HG03432 (cell line): ENCODE data around the gene GLRX5.
A peak's percentile ranks its signal among the peaks of the same experiment; 100 is the strongest.
"Not testable (repeated sequence)": the region's sequence is repeated elsewhere in the genome, so short reads cannot be mapped to it uniquely, and the experiment has no call there.

Experiments
- ATAC-seq: cut with Tn5 transposase; IDR thresholded peaks from one replicate; pipeline ENCODE4 v1.9.1; 2021; ENCODE audit warnings: mild to moderate bottlenecking, moderate library complexity; ENCODE audit not compliant: unreplicated experiment

GLRX5 gene

DNA sequence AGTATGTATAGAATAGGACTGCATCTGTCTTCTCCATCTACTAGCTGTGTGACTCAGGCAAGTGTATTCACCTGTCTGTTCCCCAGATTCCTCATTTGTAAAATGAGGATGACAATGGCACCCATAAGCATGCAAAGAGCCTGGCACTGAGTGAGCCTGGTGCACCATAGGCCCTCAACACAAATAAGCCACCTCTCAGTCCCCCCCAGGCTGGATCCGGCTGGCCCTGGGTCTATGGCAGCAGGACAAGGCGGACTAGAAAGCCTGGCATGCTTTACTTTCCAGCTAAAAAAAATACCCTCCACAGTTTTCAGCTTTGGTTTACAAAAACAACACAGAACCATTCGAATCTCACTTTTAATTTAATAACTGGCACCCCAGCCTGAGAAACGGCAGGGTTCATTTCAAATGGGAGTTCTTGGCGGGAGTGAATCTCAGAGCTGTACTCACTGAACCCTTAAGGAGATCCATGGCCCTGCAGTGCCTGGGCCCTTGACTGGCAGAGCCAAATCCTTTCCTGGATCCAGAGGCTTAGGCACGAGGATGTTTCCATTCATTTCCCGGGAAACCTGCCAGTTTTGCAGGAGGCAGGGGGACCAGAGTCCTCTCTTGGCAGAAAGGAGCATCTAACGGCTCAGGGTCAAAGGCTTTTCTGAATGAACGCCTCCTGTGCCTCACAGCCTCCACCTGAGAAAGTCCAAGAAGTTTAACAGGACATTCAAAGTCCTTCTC is 36.1 kb upstream of the GLRX5 start:
- no peak for ATAC-seq

DNA sequence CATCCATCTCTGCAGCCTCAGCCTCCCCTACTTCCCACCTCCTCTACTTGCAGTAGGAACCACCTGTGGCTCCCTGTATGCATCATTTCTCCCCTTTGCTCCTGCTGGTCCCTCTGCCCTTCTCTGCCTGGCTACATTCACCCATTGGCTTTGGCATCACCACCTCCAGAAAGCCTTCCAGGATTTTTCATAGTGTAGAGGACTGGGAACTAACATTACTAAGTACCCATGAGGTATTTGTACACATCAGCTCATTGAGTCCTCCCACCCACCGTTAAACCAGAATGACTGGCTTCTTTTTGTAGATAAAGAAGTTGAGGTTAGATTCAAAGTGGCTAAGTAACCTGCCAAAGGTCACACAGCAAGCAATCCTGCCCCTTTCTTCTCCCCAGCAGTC is 35.5 kb upstream of the GLRX5 start:
- ATAC-seq = no peak

DNA sequence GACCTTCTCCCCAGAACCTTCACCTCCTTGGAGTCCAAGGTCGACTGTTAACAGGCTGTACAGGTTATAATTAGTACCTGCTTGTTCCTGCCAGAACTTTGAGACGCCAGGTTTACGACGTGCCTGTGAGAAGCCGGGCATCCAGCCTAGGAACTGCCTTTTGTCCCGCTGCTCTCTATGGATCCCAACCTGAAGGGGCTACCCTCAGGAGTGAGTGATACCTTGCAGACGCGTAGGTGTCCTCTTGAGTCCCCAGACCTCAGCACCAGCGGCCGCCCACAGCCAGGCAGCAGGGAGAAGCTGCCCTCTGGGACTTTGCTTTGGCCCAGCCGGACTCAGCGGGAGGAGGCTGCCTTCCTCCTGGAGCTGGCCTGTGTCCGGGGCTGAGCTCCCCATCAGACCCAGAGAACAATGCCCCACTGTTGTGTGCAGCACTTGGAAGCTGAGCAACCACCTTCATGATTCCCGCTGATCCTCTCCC is 34.6 kb upstream of the GLRX5 start:
- ATAC-seq = no peak

DNA sequence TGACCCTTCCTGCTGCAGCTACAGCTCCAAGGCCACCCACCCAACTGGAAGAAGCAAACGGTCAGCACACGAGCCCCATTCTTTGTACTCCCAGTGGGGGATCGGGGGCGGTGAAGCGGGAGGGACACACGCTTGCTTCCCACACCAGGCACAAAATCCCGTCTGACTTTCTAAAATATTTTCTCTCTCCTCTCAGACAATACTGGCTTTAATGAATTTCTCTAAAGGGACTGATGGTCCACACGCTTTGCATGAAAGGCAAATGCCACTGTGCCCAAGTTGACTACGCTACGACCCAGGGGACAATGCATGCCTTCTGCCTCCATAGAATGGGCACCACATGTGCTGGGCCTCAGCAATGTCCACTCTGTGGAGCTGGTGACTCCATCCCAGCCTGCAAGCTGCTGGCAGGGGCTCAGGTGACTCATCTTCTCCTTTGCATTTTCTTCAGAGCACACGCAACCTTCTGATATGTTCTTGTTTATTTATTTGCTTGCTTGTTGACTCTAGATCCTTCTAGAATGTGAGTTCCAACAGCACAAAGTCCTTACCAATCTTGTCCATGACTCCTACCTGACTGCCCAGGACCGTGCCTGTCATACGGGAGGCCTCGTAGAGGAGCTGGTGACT is 34.0 kb upstream of the GLRX5 start:
- ATAC-seq = no peak

DNA sequence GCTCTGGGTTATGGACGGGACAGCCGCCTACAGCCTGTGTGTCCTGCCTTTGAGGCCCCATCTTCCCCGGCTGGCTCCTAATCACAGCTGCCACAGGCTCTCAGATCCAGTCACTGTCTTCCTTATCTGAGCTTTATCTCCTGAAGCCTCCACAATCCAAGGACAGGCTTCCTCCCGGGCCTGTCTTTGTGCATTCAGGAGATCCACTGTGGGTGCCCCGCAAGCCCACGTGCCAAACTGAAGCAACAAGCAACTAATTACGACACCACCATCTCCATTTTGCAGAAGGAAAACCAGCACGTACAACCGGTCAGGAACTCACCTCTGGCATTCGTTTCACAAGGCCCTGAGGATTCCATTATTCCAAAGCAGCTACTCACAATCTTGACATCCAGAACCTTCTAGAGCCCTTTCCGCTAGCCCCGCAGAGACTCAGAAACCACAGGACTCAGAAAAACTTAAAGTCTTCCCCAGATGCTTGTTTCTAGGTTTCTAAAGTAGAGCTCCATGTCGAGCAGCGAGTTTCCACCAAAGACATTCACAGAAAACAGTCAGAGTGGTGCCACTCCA is 32.4 kb upstream of the GLRX5 start:
- no peak for ATAC-seq

DNA sequence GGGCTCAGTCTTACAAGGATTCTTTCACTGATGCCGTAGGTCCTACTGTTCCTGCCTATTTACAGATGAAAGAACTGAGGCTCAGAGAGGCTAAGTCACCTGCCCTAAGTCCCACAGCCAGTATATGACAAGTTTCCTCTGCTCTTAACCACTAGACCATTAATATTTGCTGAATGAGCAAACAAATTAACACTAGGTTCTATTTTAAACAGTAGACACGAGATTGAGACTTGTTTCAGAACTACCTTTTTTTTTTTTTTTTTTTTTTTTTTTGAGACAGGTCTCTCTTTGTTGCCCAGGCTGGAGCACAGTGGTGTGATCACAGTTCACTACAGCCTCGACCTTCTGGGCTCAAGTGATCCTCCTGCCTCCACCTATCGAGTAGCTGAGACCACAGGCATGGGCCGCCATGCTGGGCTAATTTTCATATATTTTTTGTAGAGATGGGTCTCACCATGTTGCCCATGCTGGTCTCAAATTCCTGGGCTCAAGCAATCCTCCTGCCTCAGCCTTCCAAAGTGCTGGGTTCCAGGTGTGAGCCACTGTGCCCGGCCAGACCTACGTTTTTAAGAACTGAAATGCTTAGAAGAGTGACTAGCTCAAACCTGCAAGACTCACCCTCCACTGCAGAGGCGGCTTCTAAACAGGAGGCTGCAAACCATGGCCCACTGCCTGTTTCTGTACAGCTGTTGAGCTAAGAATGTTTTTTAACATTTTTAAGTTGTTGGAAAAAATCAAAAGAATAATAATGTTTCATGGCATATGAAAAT is 31.3 kb upstream of the GLRX5 start:
- ATAC-seq = peak; percentile 51

DNA sequence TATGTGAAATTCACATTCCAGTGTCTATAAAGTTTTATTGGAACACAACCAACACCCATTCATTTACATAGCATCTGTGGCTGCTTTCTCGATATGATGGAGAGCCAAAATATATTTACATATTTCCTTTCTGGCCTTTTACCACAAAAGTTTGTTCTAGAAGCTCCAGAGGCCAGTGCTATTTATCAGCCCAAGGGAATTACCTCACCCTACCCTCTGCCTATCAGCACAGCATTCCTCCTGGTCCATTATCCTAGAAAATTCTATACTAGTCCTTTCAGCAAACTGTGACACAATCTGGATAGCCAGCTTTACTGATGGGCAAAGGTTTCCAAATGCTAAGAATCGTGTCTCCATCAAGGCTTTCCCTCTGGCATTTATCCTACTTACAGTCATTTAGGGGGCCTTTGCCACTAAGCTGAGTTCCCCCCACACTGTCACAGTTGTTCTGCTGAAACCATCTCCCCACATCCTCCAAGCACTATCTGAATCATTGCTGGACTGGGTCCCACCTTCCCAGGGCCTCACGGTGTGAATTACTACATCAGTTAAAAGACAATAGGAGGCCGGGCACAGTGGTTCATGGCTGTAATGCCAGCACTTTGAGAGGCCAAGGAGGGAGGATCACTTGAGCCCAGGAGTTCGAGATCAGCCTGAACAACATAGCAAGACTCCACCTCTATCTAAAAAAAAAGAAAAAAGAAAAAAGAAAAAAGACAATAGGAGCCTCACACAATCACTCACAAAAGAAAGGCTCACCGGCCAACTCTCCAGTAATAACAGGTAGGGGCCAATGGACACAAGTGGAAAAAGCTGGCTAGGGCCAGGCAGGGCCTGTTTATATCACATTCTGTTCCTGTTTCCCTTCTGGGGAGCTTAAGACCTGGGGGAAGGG is 30.5 kb upstream of the GLRX5 start:
- no peak for ATAC-seq

DNA sequence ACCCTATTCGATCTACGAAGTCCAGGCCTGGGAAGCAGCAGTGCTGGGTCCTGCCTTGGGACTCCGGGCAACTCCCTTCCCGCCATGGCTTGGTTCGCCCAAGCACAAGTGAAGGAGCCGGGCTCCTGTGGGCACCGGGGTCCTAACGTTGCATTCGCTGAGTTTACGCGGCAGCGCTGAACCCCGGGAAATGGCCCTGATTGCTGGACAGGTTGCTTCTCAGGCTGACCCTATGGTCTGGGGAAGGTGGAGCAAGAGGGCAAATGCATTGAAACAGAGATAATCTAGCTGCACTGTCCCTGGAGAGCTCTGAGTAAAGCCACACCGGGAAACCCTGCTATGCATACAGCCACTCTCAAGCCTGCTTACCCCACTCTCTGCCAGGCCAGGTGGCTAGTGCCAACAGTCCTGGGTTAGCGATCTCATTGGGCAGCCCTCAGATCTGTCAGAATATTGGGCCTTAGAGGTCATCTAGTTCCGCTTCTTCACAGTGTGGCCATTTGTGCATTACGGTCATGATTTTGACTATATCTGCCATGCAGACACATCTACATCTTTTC is 29.7 kb upstream of the GLRX5 start:
- ATAC-seq = peak; percentile 43

DNA sequence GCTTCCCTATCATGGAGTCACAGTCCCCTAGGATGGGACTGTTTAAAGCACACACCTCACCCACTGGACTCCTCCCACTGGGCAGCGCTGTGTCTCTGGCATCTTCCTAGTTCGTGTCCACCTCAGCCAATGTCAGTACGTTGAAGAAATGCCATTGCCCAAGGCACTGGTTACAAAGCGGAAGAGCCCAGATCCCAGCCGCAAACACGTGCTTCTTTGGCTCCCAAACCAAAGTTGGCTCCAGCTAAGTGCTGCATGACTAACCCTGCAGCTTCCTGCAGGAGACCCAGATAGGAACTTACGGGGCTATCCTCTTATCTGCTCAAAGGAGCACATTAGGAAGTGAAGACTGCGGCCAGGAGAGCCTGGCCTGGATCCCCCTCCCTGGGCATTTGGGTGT is 27.7 kb upstream of the GLRX5 start:
- ATAC-seq = no peak

DNA sequence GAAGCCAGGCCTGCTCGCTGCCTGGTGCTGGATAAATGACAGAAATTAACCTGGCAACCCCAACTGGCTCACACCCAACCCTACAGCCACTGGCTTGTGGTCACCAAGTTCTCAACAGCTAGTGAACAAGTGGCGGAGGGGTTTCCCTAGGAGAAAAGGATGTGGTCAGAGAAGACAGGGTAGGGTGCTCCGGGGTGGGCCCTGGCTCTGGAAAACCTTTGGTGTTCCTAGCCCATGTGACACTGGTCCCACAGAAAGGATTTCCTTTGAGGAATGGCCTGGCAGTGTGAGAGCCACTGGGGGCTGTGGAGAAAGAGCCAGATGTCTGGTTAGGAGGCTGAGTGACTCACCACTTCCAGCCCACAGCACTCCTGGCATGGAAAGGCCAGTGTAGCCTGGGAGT is 27.1 kb upstream of the GLRX5 start:
- ATAC-seq = peak; percentile 28

DNA sequence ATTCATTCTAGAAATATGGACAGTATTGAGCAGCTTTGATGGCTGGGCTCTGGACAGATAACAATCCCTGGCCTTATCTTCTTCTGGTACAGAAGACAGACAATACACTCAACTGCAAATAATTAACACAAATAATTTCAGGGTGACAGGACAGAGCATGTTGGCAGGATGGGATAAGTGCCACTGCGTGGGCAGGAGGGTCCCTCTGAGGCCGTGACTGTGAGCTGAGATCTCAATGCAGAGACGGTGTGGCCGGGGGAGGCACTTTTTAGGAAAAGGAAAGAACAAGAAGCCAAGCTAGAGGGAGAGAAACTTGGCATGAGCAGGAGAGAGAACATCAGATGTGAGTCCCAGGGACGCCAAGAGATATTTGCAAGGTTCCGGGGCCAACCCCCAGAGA is 26.5 kb upstream of the GLRX5 start:
- no peak for ATAC-seq

DNA sequence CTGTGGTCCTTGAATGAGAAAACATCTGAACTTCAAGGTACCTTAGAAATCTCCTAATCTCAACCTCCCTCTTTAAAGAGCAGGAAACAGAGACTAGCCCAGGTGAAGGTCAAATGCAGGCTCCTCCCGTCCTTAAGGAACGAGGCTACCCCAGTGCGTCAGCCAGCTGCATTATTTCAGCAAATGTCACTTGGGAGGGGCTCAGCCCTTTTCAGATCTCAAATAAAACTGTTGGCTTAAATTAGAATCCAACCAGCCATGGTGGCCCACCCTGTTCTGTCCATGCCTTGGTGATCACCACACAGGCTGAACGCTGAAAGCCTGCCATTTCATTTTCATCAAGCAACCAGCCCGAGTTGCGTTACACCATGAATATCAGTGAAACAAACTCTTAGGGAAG is 25.4 kb upstream of the GLRX5 start:
- ATAC-seq = no peak

DNA sequence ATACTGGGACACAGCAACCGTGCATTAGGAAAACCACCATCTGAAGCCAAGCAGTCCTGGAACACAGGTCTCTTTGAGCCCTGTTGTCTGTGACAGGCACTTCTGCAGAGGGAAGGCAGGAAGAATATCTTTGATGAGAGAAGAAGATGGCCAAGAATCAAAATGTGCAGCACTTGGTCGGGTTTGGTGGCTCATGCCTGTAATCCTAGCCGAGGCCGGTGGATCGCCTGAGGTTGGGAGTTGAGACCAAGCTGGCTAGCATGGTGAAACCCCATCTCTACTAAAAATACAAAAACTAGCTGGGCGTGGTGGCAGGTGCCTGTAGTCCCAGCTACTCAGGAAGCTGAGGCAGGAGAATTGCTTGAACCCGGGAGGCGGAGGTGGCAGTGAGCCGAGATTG is 24.5 kb upstream of the GLRX5 start:
- not testable (repeated sequence) for ATAC-seq

DNA sequence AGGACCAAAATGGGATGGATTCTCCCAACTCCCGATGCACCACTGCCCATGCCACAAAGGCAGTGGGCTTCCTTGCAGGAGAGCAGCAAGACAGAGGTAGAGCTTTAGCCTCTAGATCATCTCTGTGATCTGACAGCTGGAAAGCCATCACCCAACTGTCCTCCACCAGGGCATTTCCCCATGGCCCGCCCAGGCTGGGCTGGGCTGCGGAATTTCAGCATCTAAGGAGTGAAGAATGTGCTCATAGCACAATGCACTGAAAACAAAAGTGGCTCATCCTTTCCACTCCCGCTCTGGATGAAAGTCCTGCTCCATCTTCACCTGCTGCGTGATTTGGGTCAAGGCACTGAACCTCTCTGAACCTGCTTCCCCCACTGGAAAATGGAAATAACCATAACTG is 24.0 kb upstream of the GLRX5 start:
- ATAC-seq = no peak

DNA sequence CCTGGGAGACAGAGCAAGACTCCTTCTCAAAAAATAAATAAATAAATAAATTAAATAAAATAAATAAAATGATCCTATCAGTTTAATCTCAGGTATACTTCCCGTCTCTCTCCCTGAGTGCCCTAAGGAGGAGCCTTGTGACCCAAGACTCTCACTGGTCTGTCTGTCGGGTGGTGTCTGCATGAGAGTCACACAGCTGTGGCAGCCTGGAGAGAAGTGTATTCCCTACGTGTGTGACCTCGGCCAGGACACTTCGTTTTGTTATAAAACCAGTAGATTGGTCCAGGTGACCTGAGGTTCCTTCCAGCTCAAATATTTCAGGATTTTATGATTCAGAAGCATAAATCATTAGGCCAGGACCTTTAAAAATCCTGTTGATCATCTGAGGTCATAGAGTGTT is 23.2 kb upstream of the GLRX5 start:
- ATAC-seq = no peak

DNA sequence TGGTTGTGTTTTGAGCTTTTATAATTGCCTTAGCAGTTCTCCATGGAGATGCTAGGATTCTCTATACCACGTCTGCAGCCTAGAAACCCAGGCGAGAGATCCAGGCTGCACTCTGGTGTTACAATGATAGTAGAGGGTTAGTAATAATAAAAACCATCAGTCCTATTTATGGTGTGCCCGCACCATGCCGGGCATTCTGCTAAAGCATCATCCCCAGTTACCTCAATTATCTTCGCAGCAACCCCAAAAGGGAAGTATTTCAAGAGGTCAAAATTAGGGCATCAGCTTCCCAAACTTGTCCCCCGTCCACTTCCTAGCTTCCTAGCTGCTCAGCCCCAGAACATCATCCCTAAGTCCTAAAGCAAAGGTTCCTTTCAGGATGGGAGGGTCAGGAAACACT is 21.6 kb upstream of the GLRX5 start:
- no peak for ATAC-seq

DNA sequence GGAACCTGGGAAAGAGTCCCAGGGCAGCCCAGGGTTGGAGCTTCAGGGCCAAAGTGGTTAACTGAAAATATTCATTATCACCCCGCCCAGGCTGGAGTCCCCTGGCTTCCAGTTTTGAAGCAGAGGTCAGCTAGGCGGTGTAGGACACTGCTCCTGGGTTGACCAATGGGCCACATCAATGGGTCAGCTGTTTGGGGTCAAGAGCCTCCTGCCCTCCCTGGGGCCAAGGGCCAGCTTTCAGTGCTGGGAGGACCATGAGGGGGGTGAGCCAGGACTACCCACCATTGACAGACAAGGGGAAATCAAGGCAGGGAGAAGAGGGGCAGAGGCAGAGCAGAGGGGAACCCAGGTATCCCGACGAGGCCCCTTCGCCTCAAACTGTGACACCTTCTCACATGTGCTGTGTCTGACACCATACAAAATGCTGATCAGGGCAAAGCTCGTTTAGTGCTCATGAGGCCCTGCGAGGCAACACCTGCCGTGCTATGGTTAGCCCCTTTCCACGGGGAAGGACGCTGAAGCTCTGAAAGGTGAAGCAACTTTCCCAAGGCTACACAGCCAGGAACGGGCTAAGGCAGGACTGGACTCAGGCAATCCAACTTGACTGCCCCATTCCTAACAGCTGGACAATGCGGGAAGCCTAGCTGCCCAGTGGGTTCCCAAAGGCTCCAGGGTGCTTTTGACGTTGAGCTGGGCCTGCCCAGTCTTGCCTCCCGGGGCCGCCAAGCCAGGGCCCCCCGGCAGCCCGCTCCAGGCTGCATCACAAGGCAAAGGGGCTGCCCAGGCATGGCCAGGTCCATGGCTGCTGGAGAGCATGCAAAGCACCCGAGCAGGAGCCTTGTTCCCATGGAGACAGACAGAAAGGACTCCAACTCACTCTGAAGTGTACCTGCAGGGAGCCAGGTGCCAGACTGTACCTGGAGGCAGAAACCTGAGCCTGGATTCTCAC is 20.4 kb upstream of the GLRX5 start:
- ATAC-seq = no peak

DNA sequence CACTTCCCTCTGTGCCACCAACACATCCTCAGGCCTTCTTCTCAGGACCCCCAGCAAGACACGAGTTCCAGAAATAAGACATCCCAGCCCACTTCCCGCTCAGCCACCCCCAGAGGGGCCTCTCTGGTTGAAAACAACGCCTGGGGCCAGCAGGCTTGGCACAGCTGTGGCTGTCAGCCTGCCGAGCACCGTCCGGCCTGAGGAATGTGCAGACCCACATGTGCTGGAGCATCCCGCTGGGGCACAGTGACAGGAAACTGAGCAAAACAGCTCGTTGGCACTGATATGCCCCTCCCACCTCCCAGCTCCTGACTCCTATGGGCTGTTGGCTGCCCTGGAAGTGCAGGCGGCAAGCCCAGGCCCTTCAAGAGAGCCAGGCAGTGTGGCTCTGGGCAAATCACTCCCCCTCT is 19.8 kb upstream of the GLRX5 start:
- no peak for ATAC-seq
